ENCODE results near the gene BIRC2. TPM values are rescaled to one million over a fixed set of nuclear protein-coding genes. Genes with fewer than 3 reads are reported as not detected.

Gene BIRC2
- total and polyA plus RNA-seq, 10 of the 15 experiments (the other 5 are each of a cell fraction or from before 2014, with no cell fraction given) = 13.8 to 75.8 (median 26.5) TPM

GRCh38 chr11:102345904-102346303 lies 1.1 kb upstream of the BIRC2 start (continued):
- TF ChIP-seq CREM (IDR thresholded peaks at IDR 0.05; ENCODE audit: low read depth) (peak; percentile 59; the same call in 1 of the 2 replicates), NR2C1 (IDR thresholded peaks at IDR 0.05) (no peak), CBX5 (IDR thresholded peaks at IDR 0.05; ENCODE audit: low read depth) (no peak), NR2F1 (conservative IDR thresholded peaks at IDR 0.05) (peak; percentile 60; the same call in 1 of the 2 replicates), PAX5 (IDR thresholded peaks at IDR 0.05; ENCODE audit: borderline replicate concordance, low read depth, low read length) (peak; percentile 22; the same call in 1 of the 2 replicates), NFIC (IDR thresholded peaks at IDR 0.05; ENCODE audit: low read depth, low read length) (peak; percentile 94), POLR2AphosphoS2 (IDR thresholded peaks at IDR 0.05; ENCODE audit: low read depth, low read length) (no peak), RUNX3 (IDR thresholded peaks at IDR 0.05; ENCODE audit: low read length) (peak; percentile 80), POLR2AphosphoS5 (IDR thresholded peaks at IDR 0.05; ENCODE audit: low read length) (peak; percentile 37; the same call in 1 of the 2 replicates), RFX5 (IDR thresholded peaks at IDR 0.05; ENCODE audit: low read depth, low read length) (no peak), CEBPB (IDR thresholded peaks at IDR 0.05; ENCODE audit: borderline replicate concordance in 1 of 2, low read depth in 2 of 2, low read length in 2 of 2) (no peak), HDGF (IDR thresholded peaks at IDR 0.05) (no peak), KDM1A (IDR thresholded peaks at IDR 0.05; ENCODE audit: borderline replicate concordance) (no peak), ZNF217 (IDR thresholded peaks at IDR 0.05) (peak; percentile 13; the same call in 1 of the 2 replicates), MEF2A (IDR thresholded peaks at IDR 0.05; ENCODE audit: insufficient read depth, low read depth, low read length) (0 out of 2 replicates have a peak, but pooled peaks have one; percentile 9), MYB (IDR thresholded peaks at IDR 0.05; ENCODE audit: borderline replicate concordance, low read depth, low read length) (no peak), SMAD5 (IDR thresholded peaks at IDR 0.05; ENCODE audit: low read depth) (no peak), CHD4 (IDR thresholded peaks at IDR 0.05) (no peak), BCL11A (IDR thresholded peaks at IDR 0.05; ENCODE audit: low read depth, low read length) (peak; percentile 65; the same call in 1 of the 2 replicates), ZSCAN29 (IDR thresholded peaks at IDR 0.05) (no peak), JUND (IDR thresholded peaks at IDR 0.05; ENCODE audit: low read depth, low read length) (no peak), RCOR1 (conservative IDR thresholded peaks at IDR 0.05; ENCODE audit: low read depth, low read length) (no peak)
- TF ChIP-seq, protein P1, sequence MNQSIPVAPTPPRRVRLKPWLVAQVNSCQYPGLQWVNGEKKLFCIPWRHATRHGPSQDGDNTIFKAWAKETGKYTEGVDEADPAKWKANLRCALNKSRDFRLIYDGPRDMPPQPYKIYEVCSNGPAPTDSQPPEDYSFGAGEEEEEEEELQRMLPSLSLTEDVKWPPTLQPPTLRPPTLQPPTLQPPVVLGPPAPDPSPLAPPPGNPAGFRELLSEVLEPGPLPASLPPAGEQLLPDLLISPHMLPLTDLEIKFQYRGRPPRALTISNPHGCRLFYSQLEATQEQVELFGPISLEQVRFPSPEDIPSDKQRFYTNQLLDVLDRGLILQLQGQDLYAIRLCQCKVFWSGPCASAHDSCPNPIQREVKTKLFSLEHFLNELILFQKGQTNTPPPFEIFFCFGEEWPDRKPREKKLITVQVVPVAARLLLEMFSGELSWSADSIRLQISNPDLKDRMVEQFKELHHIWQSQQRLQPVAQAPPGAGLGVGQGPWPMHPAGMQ (IDR thresholded peaks at IDR 0.05; ENCODE audit: borderline replicate concordance) = no peak
- TF ChIP-seq, protein P2, sequence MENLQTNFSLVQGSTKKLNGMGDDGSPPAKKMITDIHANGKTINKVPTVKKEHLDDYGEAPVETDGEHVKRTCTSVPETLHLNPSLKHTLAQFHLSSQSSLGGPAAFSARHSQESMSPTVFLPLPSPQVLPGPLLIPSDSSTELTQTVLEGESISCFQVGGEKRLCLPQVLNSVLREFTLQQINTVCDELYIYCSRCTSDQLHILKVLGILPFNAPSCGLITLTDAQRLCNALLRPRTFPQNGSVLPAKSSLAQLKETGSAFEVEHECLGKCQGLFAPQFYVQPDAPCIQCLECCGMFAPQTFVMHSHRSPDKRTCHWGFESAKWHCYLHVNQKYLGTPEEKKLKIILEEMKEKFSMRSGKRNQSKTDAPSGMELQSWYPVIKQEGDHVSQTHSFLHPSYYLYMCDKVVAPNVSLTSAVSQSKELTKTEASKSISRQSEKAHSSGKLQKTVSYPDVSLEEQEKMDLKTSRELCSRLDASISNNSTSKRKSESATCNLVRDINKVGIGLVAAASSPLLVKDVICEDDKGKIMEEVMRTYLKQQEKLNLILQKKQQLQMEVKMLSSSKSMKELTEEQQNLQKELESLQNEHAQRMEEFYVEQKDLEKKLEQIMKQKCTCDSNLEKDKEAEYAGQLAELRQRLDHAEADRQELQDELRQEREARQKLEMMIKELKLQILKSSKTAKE (IDR thresholded peaks at IDR 0.05; ENCODE audit: low read depth, poor library complexity, severe bottlenecking) = peak; percentile 45
- TF ChIP-seq, protein P3, sequence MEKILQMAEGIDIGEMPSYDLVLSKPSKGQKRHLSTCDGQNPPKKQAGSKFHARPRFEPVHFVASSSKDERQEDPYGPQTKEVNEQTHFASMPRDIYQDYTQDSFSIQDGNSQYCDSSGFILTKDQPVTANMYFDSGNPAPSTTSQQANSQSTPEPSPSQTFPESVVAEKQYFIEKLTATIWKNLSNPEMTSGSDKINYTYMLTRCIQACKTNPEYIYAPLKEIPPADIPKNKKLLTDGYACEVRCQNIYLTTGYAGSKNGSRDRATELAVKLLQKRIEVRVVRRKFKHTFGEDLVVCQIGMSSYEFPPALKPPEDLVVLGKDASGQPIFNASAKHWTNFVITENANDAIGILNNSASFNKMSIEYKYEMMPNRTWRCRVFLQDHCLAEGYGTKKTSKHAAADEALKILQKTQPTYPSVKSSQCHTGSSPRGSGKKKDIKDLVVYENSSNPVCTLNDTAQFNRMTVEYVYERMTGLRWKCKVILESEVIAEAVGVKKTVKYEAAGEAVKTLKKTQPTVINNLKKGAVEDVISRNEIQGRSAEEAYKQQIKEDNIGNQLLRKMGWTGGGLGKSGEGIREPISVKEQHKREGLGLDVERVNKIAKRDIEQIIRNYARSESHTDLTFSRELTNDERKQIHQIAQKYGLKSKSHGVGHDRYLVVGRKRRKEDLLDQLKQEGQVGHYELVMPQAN (conservative IDR thresholded peaks at IDR 0.05) = no peak
- TF ChIP-seq, protein P4, sequence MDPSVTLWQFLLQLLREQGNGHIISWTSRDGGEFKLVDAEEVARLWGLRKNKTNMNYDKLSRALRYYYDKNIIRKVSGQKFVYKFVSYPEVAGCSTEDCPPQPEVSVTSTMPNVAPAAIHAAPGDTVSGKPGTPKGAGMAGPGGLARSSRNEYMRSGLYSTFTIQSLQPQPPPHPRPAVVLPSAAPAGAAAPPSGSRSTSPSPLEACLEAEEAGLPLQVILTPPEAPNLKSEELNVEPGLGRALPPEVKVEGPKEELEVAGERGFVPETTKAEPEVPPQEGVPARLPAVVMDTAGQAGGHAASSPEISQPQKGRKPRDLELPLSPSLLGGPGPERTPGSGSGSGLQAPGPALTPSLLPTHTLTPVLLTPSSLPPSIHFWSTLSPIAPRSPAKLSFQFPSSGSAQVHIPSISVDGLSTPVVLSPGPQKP (IDR thresholded peaks at IDR 0.05; ENCODE audit: low read depth, low read length) = no peak

Measured in GM12878 (cell line).